GM19023 (cell line): ENCODE data around the gene SMO.

Experiments
- ATAC-seq: cut with Tn5 transposase; IDR thresholded peaks from one replicate; pipeline ENCODE4 v1.9.1; 2021; ENCODE audit warnings: mild to moderate bottlenecking, moderate library complexity; ENCODE audit not compliant: unreplicated experiment

Gene SMO

GRCh38 chr7:129188372-129188891, at the start of gene SMO:
Gene SMO (plus strand): TSS chr7:129188633. CDS start chr7:129189152, 519 bp downstream.
- peak; percentile 56 for ATAC-seq

DNA sequence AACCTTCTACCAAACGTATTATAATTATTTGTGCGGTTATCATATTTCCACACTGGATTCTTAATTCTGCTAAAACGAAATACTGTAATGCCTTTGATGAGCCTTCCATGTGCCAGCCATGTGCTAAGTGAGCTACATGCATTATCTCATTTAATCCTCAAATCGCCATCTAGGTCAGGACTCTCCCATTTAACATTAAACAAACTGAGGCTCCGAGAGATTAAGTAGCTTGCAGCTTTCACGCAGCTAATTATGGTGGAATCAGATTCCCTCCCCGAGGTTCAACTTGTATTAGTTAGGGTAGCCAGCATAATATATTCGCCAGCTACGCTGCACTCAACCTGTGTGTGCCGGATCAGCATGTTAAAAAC, 44.7 kb upstream of the SMO start:
- no peak for ATAC-seq

GRCh38 chr7:129144095-129144833, 44.2 kb upstream of the SMO start, which contains the start of gene TSPAN33:
Gene TSPAN33 (plus strand): TSS chr7:129144707. CDS start chr7:129144981, 274 bp downstream.
- peak; percentile 67 for ATAC-seq

DNA sequence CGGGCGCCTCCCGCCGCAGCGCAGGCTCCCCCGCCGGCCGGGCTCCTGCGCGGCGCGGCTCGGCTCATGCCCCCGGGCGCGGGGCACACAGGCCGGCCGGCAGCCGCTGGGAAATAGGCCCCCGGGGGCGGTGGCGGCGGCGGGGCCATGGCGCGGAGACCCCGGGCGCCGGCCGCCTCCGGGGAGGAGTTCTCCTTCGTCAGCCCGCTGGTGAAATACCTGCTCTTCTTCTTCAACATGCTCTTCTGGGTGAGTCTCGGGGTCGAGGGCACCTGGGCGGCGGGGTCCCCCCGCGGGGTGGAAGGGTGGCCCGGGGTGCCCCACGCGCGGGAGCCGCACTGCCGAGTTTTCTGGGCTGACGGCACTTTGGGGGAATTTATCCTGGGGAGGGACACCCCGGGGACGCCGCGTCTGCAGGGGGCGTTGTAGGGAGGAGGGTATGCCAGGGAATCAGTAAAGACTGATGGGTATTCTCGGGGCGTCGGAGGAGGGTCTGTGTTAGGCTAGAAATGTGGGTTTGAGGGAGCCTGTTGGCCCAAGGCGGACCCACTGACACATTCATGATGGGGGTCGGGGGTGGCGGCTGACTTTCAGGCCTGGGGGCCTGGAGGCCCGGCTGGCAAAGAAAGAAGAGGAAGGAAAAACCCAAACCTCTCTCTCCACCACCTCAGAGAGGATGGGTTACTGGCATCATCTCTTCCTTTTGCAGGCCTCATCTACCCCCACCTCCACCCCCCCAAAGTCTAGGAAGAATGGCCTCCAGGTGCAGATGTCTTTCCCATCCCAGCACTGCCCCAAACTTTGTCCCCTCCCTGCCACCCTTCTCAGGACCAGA, 43.4 kb upstream of the SMO start:
- ATAC-seq, result peak; percentile 14

DNA sequence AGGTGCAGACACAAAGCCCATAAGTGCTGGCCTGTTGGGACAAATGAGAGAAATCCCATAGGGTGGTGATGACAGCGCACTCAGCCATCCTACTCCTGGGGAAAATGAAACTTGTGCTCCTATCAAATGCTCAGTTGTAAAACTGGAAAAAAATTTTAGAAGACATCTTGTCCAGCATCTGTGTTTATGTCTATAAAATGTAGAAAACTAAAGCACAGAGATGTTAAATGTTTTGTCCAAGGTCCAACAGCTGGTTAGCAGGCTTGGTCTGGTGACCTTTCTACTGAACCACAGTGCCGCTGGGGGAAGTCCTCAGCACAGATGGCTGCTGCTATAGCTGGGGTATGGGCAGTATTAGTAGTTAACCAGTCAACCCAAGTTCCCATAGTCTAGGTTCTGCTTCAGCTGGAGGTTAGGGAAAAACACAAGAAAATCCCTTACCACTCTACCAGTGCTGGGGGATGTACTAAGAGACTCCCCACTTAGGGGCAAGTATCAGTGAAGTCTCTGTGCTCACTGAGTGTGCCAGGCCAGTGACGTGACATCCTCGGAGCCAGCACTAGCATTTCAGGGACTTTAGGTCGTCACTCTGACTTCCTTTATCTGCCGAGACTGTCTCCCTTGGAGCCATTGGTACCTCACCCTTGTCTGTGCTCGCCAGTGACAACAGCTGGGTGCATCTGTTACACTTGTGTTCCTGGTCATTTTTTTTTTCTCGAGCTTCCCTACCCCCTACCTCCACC, 42.0 kb upstream of the SMO start:
- peak; percentile 74 for ATAC-seq

GRCh38 chr7:129147731-129148130, 40.7 kb upstream of the SMO start:
- no peak for ATAC-seq

DNA sequence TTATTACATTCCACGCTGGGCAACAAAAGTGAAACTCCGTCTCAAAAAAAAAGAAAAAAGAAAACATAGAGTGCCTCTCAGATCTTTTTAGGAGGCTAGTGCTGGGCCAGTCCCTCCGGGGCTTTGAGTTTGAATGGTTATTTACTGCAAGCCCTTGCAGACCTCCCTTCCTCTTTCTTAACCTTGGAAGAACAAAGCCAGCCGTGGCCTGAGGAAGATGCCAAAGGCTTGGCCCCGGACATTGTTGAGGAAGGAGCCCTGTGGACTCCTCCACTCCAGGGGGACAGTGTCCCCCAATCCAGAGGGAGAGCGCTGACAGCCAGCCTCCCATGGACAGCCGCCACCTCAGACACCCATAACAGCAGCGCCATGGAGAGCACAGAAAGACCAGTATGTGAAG, 38.9 kb upstream of the SMO start:
- ATAC-seq, result no peak

GRCh38 chr7:129150199-129150996, 38.0 kb upstream of the SMO start:
- no peak for ATAC-seq

DNA sequence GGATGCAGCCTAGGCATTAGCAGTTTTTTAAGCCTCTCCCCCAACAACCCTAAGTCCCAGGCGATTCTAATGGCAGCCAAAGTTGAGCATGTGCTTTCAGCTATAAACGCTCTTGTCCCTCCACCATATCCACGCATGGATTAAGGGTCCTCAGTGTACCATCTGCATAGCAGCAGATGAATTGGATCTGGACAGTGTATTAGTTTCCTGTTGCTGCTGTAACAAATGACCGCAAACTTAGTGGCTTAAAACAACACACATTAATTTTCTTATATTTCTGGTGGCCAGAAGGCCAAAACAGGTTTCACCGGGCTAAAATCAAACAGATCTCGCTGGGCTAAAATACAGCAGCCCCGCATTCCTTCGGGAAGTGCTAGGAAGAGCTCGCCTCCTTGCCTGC, 30.8 kb upstream of the SMO start:
- no peak for ATAC-seq

DNA sequence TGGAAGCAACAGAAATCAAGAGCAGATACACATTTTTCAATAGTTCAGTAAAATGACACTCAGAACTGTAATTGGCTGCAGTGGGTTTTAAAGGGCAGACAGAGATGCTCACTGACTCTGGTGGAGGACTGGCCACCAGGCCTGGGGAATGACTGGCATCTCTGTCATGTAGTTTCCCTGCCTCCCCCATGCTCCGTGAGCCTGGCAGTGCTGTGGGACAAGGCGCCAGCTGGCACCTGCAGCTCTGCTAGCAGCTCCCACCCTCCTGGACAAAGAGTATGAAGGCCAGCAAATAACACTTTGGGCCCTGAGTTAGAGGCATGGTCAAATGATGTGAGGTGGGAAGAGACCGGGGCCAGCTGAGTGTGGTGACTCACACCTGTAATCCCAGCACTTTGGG, 28.9 kb upstream of the SMO start:
- ATAC-seq, result no peak

DNA sequence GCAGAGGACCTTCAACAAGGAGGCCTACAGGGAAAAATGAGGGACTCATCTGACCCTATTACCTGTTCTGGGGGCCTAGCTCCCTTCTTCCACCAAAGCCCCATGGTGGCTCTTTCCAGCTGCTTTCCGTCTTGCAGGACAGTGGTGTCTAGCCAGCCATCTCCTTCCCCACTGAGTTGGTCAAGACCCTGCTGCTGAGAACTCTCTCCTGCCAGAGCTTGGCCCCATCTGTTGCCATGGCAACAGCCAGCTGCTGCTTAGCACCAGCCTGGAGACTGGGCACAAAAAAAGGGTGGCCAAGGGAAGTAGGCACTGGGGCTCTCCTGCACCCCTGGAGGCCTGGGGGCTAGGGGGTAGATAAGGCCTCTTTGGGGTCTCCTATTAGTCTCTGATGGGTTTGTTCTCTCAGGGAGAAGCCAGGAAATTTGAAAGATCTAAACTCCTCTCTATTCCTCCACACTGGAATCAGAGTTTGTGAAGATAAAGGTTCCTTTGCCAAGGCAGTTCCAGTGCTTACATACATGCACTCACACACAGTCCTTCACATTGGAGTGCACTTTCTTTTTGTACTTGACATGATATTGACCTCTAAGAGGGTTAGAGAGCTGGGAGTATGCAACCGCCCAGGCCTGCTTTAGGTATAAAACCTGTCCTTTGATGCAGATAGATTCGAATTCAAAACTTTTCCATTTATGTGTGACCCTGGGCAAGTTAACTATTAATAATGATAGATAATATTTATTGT, 28.1 kb upstream of the SMO start:
- ATAC-seq, result no peak

- ATAC-seq, result no peak
Measured at GRCh38 chr7:129161524-129162225, 26.8 kb upstream of the SMO start.

DNA sequence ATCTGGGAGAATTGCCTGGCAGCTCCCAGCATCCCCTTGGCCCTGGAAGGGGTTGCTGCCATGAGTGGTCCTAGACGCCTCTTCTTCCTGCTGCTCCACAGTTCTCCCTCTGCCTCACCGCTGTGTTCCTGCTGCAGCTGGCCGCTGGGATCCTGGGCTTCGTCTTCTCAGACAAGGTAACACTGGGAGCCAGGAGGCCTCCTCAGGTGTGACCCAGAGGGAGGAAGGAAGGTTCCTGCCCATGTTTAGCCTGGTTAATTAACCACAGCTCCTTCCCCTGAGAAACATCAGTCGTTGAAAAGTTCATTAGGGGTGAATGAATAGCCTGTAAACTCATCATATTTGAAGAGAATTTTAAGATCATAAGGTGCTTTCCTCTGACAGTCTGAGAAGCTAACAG, 25.7 kb upstream of the SMO start:
- no peak for ATAC-seq

- no peak for ATAC-seq
Measured at GRCh38 chr7:129163875-129164544, 24.4 kb upstream of the SMO start.

DNA sequence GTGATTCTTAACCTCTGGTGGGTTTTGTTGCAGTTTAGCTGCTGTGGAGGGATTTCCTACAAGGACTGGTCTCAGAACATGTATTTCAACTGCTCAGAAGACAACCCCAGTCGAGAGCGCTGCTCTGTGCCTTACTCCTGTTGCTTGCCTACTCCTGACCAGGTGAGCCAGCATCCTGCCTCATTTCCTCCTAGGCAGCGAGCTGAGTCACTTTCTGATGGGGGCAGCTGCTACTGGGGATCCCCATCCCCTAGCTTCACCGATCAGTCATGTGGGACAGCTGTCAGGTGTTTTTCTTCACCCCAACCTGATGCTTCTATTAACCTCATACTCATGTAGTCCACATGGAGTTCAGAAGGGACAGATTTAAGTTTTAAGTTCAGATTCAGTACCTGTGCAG, 21.7 kb upstream of the SMO start:
- peak; percentile 49 for ATAC-seq

GRCh38 chr7:129167817-129168216, 20.6 kb upstream of the SMO start:
- no peak for ATAC-seq

DNA sequence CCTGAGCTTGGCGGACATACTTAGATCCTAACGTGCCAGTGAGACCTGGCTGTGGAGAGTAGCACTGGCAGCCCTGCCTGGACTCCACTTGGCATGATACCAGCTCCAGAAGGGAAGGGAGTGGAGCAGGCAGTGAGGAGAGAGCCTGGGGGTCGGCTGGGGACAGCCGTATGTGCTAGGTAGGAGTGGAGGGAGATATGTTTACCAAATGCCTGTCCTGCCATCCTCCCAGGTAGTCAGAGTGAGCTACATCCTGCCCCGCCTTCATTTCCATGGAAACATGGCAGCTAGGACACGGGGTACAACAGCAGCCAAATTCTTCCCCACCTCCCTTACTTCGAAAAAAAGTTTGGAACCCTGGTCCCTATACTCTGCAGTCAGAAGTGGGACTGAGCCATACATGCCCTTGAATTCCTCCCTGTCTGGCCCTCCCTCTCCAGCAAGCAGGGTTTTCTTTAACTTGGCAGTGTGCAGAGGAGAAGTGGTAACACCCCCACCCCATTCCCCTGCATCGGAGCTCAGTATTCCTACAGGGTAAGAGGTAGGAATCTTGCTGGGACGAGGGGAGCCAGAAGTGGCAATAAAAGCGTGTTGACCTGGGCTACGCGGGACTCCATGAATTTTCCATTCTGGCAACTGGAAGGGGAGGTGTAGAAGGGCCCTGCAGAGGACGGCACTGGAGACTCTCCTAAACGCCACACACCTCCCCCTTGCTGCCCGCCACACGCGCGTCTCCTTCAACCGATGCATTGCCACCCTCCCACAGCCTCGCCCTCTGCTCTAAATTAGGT, 20.0 kb upstream of the SMO start:
- no peak for ATAC-seq

DNA sequence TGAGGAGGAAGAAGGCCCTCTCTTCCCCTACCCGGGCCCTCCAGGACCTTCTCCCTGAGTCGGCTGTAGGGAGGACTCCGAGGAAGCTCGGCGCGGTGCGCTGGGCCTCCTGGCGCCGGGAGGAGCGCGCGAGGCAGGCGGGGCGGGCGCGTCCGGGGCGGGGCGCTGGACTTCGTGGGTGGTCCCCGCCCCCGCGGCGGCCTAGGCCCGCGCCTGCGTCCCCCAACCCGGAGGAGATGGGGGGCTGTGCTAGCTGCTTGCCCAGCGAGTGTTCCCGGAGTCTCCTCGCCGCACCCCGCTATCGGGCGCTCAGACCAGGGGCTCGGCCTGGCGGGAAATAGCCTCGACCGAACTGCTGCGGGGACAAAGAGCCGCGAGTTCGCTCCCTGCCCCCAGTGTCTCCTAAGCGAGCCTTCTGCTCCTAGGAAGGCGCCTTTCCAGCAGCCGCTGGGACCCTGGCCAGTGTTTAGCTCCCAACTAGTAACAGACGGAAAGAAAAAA, 19.2 kb upstream of the SMO start:
- ATAC-seq, result no peak
